Measurements from ENCODE around the gene MGAT5B.

MGAT5B gene

GRCh38 chr17:76905036-76905435 is 36.8 kb downstream of the MGAT5B start:
- no peak for DNase-seq (ENCODE audit: low read depth)

GRCh38 chr17:76905836-76906235 is 37.6 kb downstream of the MGAT5B start:
- no peak for DNase-seq (ENCODE audit: low read depth)

- DNase-seq (ENCODE audit: low read depth): no peak
Measured at GRCh38 chr17:76906463-76906862, 38.3 kb downstream of the MGAT5B start.

GRCh38 chr17:76907352-76907751 is 39.1 kb downstream of the MGAT5B start:
- no peak for DNase-seq (ENCODE audit: low read depth)

- no peak for DNase-seq (ENCODE audit: low read depth)
Measured at GRCh38 chr17:76909971-76910760, 42.0 kb downstream of the MGAT5B start.

- no peak for DNase-seq (ENCODE audit: low read depth)
Measured at GRCh38 chr17:76911299-76912017, 43.3 kb downstream of the MGAT5B start.

- DNase-seq (ENCODE audit: low read depth): no peak
Measured at GRCh38 chr17:76912421-76913164, 44.4 kb downstream of the MGAT5B start.

GRCh38 chr17:76914937-76915336 is 46.7 kb downstream of the MGAT5B start:
- DNase-seq (ENCODE audit: low read depth): no peak

GRCh38 chr17:76915840-76916510 is 47.8 kb downstream of the MGAT5B start:
- no peak for DNase-seq (ENCODE audit: low read depth)

GRCh38 chr17:76917829-76918228 is 49.6 kb downstream of the MGAT5B start:
- DNase-seq (ENCODE audit: low read depth): no peak

GRCh38 chr17:76918811-76919210 is 50.6 kb downstream of the MGAT5B start:
- no peak for DNase-seq (ENCODE audit: low read depth)

- no peak for DNase-seq (ENCODE audit: low read depth)
Measured at GRCh38 chr17:76920364-76921139, 52.3 kb downstream of the MGAT5B start.

- DNase-seq (ENCODE audit: low read depth): no peak
Measured at GRCh38 chr17:76921340-76922036, 53.3 kb downstream of the MGAT5B start.

- DNase-seq (ENCODE audit: low read depth): no peak
Measured at GRCh38 chr17:76922084-76922483, 53.9 kb downstream of the MGAT5B start.

GRCh38 chr17:76922967-76923366 is 54.8 kb downstream of the MGAT5B start:
- DNase-seq (ENCODE audit: low read depth): no peak

GRCh38 chr17:76923491-76923890 is 55.3 kb downstream of the MGAT5B start:
- no peak for DNase-seq (ENCODE audit: low read depth)

GRCh38 chr17:76924345-76925342 is 56.4 kb downstream of the MGAT5B start:
- DNase-seq (ENCODE audit: low read depth): no peak

- no peak for DNase-seq (ENCODE audit: low read depth)
Measured at GRCh38 chr17:76925441-76925891, 57.3 kb downstream of the MGAT5B start.

- no peak for DNase-seq (ENCODE audit: low read depth)
Measured at GRCh38 chr17:76926237-76926866, 58.1 kb downstream of the MGAT5B start.
